ENCODE measurements around the gene CCR2. TPM values are rescaled to one million over a fixed set of nuclear protein-coding genes. Genes with fewer than 3 reads are reported as not detected.

CCR2 gene
- total and polyA plus RNA-seq, 2 experiments from 2014 or later, result not detected

DNA sequence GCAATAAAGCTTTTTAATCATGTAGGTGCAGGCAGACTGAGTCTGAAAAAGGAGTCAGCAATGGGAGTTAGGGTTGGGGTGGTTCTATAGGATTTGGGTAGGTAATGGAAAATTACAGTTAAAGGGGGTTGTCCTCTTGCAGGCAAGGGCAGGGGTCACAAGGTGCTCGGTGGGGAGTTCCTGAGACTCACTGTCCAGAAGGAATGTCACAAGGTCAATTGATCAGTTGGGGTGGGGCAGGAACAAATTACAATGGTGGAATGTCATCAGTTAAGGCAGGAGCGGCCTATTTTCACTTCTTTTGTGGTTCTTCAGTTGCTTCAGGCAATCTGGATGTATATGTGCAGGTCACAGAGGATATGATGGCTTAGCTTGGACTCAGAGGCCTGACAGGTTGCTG, 39.1 kb downstream of the CCR2 start:
- Histone ChIP-seq H3K4me3 (no peak overlapping the region), H3K9me2 (ENCODE audit: insufficient read depth) (no peaks in the 10 kb centered on the region), H3K27ac (no peak overlapping the region), H3K9ac (no peak overlapping the region), H3K27me3 (replicated peaks; ENCODE audit: insufficient read depth) (peaks cover 31% of the 10 kb centered on the region), H4K20me1 (ENCODE audit: insufficient read depth) (no peaks in the 10 kb centered on the region), H2AFZ (no peak overlapping the region), H3K79me2 (ENCODE audit: insufficient read depth) (no peaks in the 10 kb centered on the region), H3F3A (ENCODE audit: insufficient read depth) (no peaks in the 10 kb centered on the region), H3K4me2 (ENCODE audit: unreplicated experiment) (no peak overlapping the region), H3K9me3 (ENCODE audit: low read depth) (no peaks in the 10 kb centered on the region), H3K4me1 (ENCODE audit: insufficient read depth) (no peaks in the 10 kb centered on the region), H3K36me3 (ENCODE audit: low read depth) (no peaks in the 10 kb centered on the region)
- TF ChIP-seq EZH2 (IDR thresholded peaks at IDR 0.05; ENCODE audit: insufficient read depth, poor library complexity, severe bottlenecking), result no peak
- TF ChIP-seq EZH2phosphoT487 (IDR thresholded peaks at IDR 0.05; ENCODE audit: insufficient read depth, low read depth), result no peak
- in situ Hi-C loops (cut with MboI), result no loop called here
- no peak for DNase-seq
- WGBS, 2 experiments (ENCODE audit: low coverage in 1 of 2, low lambda C conversion rate in 2 of 2, missing lambda C conversion rate in 2 of 2), result 51 to 63% methylated on average over 2 of the region's 2 CpGs

DNA sequence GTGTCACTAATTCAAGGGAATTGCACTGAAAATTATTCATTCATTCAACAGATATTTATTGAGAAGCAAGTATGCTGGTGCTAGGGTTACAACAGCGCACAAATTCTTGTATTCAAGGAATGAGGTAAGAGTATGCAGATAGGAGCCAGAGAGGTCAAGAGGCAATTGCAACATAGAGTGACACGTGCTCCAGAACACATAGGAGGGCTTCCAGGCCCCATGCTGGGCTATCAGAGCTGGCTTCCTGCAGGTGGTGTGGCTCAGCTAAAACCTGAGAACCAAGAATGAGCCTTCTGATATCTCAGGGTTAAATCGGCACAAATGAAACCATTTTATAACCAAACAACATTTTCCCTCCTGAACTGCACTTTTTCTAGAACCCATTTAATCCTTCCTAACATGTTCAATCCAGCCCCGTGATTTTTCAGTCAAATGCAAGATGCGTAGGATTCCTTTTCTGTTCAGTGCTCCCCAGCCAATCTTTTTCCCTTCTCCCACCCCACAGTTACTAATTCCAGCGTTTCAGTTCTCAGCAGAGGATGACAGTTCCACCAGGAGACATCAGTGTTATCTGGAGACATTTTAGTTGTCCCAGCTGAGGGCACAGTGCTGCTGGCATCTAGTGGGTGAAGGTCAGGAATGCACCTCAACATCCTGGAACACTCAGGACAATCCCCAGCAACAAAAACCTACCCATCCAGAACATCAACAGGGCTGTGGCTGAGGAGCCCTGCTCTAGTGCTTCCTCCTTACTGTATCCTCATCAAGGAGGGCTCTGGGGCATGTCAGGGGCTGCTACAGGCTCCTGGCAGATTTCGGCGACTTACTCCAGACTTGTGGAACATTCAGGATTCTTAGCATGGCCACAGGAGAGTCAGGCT, 39.9 kb downstream of the CCR2 start:
- 77 to 79% methylated on average over 8 of the region's 8 CpGs for WGBS, 2 experiments (ENCODE audit: low coverage in 1 of 2, low lambda C conversion rate in 2 of 2, missing lambda C conversion rate in 2 of 2)
- no peaks in the 10 kb centered on the region for H4K20me1 ChIP-seq (ENCODE audit: insufficient read depth)
- no peak overlapping the region for H3K9ac ChIP-seq
- H3K36me3 ChIP-seq (ENCODE audit: low read depth), result no peaks in the 10 kb centered on the region
- no peaks in the 10 kb centered on the region for H3K4me1 ChIP-seq (ENCODE audit: insufficient read depth)
- DNase-seq, result no peak
- H3F3A ChIP-seq (ENCODE audit: insufficient read depth), result no peaks in the 10 kb centered on the region
- TF ChIP-seq EZH2phosphoT487 (IDR thresholded peaks at IDR 0.05; ENCODE audit: insufficient read depth, low read depth) (no peak), EZH2 (IDR thresholded peaks at IDR 0.05; ENCODE audit: insufficient read depth, poor library complexity, severe bottlenecking) (no peak)
- H3K79me2 ChIP-seq (ENCODE audit: insufficient read depth), result no peaks in the 10 kb centered on the region
- no peaks in the 10 kb centered on the region for H3K9me2 ChIP-seq (ENCODE audit: insufficient read depth)
- H3K27me3 ChIP-seq (replicated peaks; ENCODE audit: insufficient read depth), result peaks cover 31% of the 10 kb centered on the region
- no peaks in the 10 kb centered on the region for H3K9me3 ChIP-seq (ENCODE audit: low read depth)
- no peak overlapping the region for H3K4me2 ChIP-seq (ENCODE audit: unreplicated experiment)
- no peak overlapping the region for H3K4me3 ChIP-seq
- in situ Hi-C loops (cut with MboI), result no loop called here
- no peak overlapping the region for H3K27ac ChIP-seq
- H2AFZ ChIP-seq, result no peak overlapping the region

DNA sequence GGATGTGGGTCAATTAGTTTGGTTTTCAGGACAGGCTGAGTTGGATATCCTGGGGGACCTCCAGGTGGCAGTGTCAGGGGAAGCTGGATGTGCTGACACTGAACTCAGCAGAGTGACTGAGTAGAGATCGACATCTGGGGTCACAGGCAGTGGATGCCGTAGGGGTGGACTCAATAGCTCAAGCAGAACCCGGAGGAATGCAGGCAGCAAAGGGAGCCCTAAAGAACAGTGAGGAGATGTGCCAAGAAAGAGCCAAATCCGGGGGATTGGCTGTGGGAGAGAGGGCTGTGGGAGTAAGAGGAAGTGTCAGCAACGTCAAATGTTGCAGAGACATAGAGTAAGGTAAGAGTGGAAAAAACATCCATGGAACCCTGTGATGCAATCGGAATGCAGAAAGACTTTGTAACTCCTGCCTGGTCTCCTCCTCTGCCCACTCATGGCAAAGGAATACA, 41.3 kb downstream of the CCR2 start:
- Histone ChIP-seq H3K27ac (no peak overlapping the region), H4K20me1 (ENCODE audit: insufficient read depth) (no peaks in the 10 kb centered on the region), H3K36me3 (ENCODE audit: low read depth) (no peaks in the 10 kb centered on the region), H3K79me2 (ENCODE audit: insufficient read depth) (no peaks in the 10 kb centered on the region), H3K9me2 (ENCODE audit: insufficient read depth) (no peaks in the 10 kb centered on the region), H3K27me3 (replicated peaks; ENCODE audit: insufficient read depth) (peaks cover 25% of the 10 kb centered on the region), H3K9me3 (ENCODE audit: low read depth) (no peaks in the 10 kb centered on the region), H3F3A (ENCODE audit: insufficient read depth) (peaks cover 11% of the 10 kb centered on the region; the same call in 1 of the 2 replicates), H2AFZ (no peak overlapping the region), H3K4me3 (no peak overlapping the region), H3K9ac (no peak overlapping the region), H3K4me1 (ENCODE audit: insufficient read depth) (peaks cover 13% of the 10 kb centered on the region), H3K4me2 (ENCODE audit: unreplicated experiment) (no peak overlapping the region)
- 69 to 72% methylated on average over 6 of the region's 6 CpGs for WGBS, 2 experiments (ENCODE audit: low coverage in 1 of 2, low lambda C conversion rate in 2 of 2, missing lambda C conversion rate in 2 of 2)
- no peak for TF ChIP-seq EZH2phosphoT487 (IDR thresholded peaks at IDR 0.05; ENCODE audit: insufficient read depth, low read depth)
- TF ChIP-seq EZH2 (IDR thresholded peaks at IDR 0.05; ENCODE audit: insufficient read depth, poor library complexity, severe bottlenecking), result no peak
- in situ Hi-C loops (cut with MboI), result no loop called here
- DNase-seq, result peak; percentile 45

DNA sequence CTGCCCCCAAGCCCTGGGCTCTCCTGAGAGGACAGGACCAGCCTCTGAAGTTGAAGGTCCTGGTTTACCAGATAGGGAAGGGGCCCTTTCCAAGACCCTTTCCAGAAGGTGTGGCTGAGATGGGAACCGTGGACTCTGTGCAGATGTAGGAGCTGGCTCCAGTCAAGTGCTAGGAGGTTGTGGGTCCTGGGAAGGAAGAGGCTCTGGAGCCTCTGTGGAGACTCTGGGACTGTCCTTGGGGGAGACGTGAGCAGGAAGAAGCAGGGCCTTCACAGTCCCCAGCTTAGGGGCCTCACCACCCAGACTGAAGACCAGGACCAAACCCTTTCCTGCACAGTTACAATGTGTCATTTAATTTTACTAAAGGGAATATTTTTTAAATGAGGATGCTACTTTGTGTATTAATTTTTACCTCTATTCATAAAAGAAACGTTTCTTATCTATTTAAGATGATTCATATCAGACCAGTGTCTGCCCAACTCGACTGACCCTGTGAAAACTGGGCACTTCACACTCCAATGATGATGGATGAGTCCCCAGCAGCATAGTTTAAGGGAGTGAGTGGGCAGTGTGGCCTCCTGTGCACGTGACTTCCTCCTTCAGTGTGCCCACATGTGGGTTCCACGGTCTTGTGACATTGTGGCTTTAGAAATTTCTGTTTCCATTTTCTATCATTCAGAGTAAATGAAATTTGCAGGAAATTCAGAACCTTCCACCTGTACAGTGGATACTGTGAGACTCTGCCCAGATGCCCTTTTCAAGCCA, 42.0 kb downstream of the CCR2 start:
- Histone ChIP-seq H3K36me3 (ENCODE audit: low read depth) (no peaks in the 10 kb centered on the region), H3K9ac (no peak overlapping the region), H4K20me1 (ENCODE audit: insufficient read depth) (no peaks in the 10 kb centered on the region), H3K4me2 (ENCODE audit: unreplicated experiment) (no peak overlapping the region), H3K9me3 (ENCODE audit: low read depth) (no peaks in the 10 kb centered on the region), H3K79me2 (ENCODE audit: insufficient read depth) (no peaks in the 10 kb centered on the region), H3K27me3 (replicated peaks; ENCODE audit: insufficient read depth) (peaks cover 24% of the 10 kb centered on the region), H3K4me3 (no peak overlapping the region), H2AFZ (no peak overlapping the region), H3K9me2 (ENCODE audit: insufficient read depth) (no peaks in the 10 kb centered on the region), H3K27ac (no peak overlapping the region), H3F3A (ENCODE audit: insufficient read depth) (peaks cover 17% of the 10 kb centered on the region; the same call in 1 of the 2 replicates), H3K4me1 (ENCODE audit: insufficient read depth) (peaks cover 14% of the 10 kb centered on the region)
- TF ChIP-seq EZH2 (IDR thresholded peaks at IDR 0.05; ENCODE audit: insufficient read depth, poor library complexity, severe bottlenecking) (no peak), EZH2phosphoT487 (IDR thresholded peaks at IDR 0.05; ENCODE audit: insufficient read depth, low read depth) (no peak)
- in situ Hi-C loops (cut with MboI), result no loop called here
- no peak for DNase-seq
- 42 to 43% methylated on average over 6 of the region's 6 CpGs for WGBS, 2 experiments (ENCODE audit: low coverage in 1 of 2, low lambda C conversion rate in 2 of 2, missing lambda C conversion rate in 2 of 2)
